Activated CD8-positive, alpha-beta memory T cell treated with anti-CD3 and anti-CD28 coated beads, Interleukin-2, amount 10 ng/mL, durations not matched to agents 7 days and 5 days (primary cell): ENCODE measurements around the gene SNRPA1. TPM values are rescaled to one million over a fixed set of nuclear protein-coding genes. Genes with fewer than 3 reads are reported as not detected.
A peak's percentile ranks its signal among the peaks of the same experiment; 100 is the strongest.
"Not testable (repeated sequence)": the region's sequence is repeated elsewhere in the genome, so short reads cannot be mapped to it uniquely, and the experiment has no call there.

Experiments used
- ATAC-seq: fragments of 150-1000 bp; cut with Tn5 transposase; one replicate; pipeline ENCODE4 v1.10.0; 2021; ENCODE audit warnings: moderate library complexity
- CTCF ChIA-PET: fragments of 350-600 bp; sonication (Branson Sonifier 250); formaldehyde crosslinking; loops from one replicate; lab custom pipeline; 2021; ENCODE audit warnings: antibody characterized with exemption; lab: Charles Lee
- DNase-seq: peaks from one replicate; pipeline ENCODE4 v3.0.0-alpha.2; 2020
- H3K27ac Mint-ChIP-seq: one replicate; pipeline ENCODE4 v1.8.0; 2021; ENCODE audit warnings: mild to moderate bottlenecking, mixed read lengths
- H3K27me3 Mint-ChIP-seq: one replicate; pipeline ENCODE4 v1.8.0; 2021; ENCODE audit warnings: mixed read lengths
- H3K36me3 Mint-ChIP-seq: one replicate; pipeline ENCODE4 v1.8.0; 2021; ENCODE audit warnings: mild to moderate bottlenecking, mixed read lengths
- H3K4me1 Mint-ChIP-seq: one replicate; pipeline ENCODE4 v1.8.0; 2021; ENCODE audit warnings: mixed read lengths
- H3K4me3 Mint-ChIP-seq: one replicate; pipeline ENCODE4 v1.8.0; 2021; ENCODE audit warnings: mild to moderate bottlenecking, moderate library complexity, mixed read lengths
- H3K9me3 Mint-ChIP-seq: one replicate; pipeline ENCODE4 v1.8.0; 2022; ENCODE audit warnings: low read depth, mixed read lengths
- total RNA-seq, 2 experiments: library from RNA; stranded (reverse); gene quantifications; one replicate each; pipeline ENCODE4 v1.2.3, GENCODE V29; 2021

The SNRPA1 gene
- total RNA-seq, 2 experiments from 2014 or later, result 132 to 151 TPM

- CTCF ChIA-PET, result interaction anchor here (1.0 to 7.4 kb wide), 6 partner anchors 9 to 339 kb away, joined by 3 to 40 read pairs (median 4); partner anchors contain the start of gene SNRPA1
- Mint-ChIP-seq H3K27me3 (no peaks in the 10 kb centered on the region), H3K27ac (no peak overlapping the region), H3K9me3 (no peaks in the 10 kb centered on the region), H3K36me3 (no peaks in the 10 kb centered on the region), H3K4me3 (no peak overlapping the region), H3K4me1 (no peaks in the 10 kb centered on the region)
- DNase-seq (no peak), ATAC-seq (no peak)
These were observed 8.4 kb upstream of the SNRPA1 start for GRCh38 chr15:101303408-101303807.

- H3K27me3 Mint-ChIP-seq, result no peaks in the 10 kb centered on the region
- peaks cover 21% of the 10 kb centered on the region for H3K36me3 Mint-ChIP-seq
- H3K4me1 Mint-ChIP-seq, result peaks cover 31% of the 10 kb centered on the region
- no peak for DNase-seq
- H3K27ac Mint-ChIP-seq, result no peak overlapping the region
- CTCF ChIA-PET, result interaction anchor here (0.6 to 7.4 kb wide), 11 partner anchors 8 to 357 kb away, joined by 3 to 40 read pairs (median 4); no protein-coding TSS in a partner anchor
- no peak for ATAC-seq
- H3K4me3 Mint-ChIP-seq, result peak overlapping the region; percentile 95
- H3K9me3 Mint-ChIP-seq, result no peaks in the 10 kb centered on the region
These were observed 1.7 kb upstream of the SNRPA1 start for GRCh38 chr15:101296418-101297405.

- Mint-ChIP-seq H3K27me3 (no peaks in the 10 kb centered on the region), H3K9me3 (no peaks in the 10 kb centered on the region), H3K4me3 (peak overlapping the region; percentile 95), H3K36me3 (peaks cover 25% of the 10 kb centered on the region), H3K4me1 (peaks cover 37% of the 10 kb centered on the region), H3K27ac (peak overlapping the region; percentile 94)
- DNase-seq (no peak), ATAC-seq (no peak)
- CTCF ChIA-PET, result interaction anchor here (0.8 to 3.9 kb wide), 11 partner anchors 11 to 359 kb away, joined by 3 to 19 read pairs (median 4); no protein-coding TSS in a partner anchor
These were observed 636 bp upstream of the SNRPA1 start for GRCh38 chr15:101295607-101296161.

GRCh38 chr15:101293122-101293521 is 1.9 kb downstream of the SNRPA1 start:
- CTCF ChIA-PET, result interaction anchor here (1.0 to 3.9 kb wide), 9 partner anchors 7 to 357 kb away, joined by 3 to 19 read pairs (median 9); no protein-coding TSS in a partner anchor
- ATAC-seq, result no peak
- H3K27ac Mint-ChIP-seq, result peak overlapping the region; percentile 94

GRCh38 chr15:101288905-101289513 is 6.0 kb downstream of the SNRPA1 start:
- peaks cover 73% of the 10 kb centered on the region for H3K36me3 Mint-ChIP-seq
- no peaks in the 10 kb centered on the region for H3K27me3 Mint-ChIP-seq
- H3K4me1 Mint-ChIP-seq, result peaks cover 61% of the 10 kb centered on the region
- H3K9me3 Mint-ChIP-seq, result no peaks in the 10 kb centered on the region
- CTCF ChIA-PET, result interaction anchor here (0.8 to 6.2 kb wide), 25 partner anchors 9 to 674 kb away, joined by 3 to 44 read pairs (median 5); partner anchors contain the start of genes CHSY1 and TM2D3
- peak overlapping the region; percentile 70 for H3K27ac Mint-ChIP-seq
- DNase-seq (no peak), ATAC-seq (peak; percentile 52)
- no peak overlapping the region for H3K4me3 Mint-ChIP-seq

More at GRCh38 chr15:101293122-101293521, 1.9 kb downstream of the SNRPA1 start:
- DNase-seq, result no peak
- peak overlapping the region; percentile 95 for H3K4me3 Mint-ChIP-seq
- no peaks in the 10 kb centered on the region for H3K27me3 Mint-ChIP-seq
- peaks cover 43% of the 10 kb centered on the region for H3K36me3 Mint-ChIP-seq
- no peaks in the 10 kb centered on the region for H3K9me3 Mint-ChIP-seq
- H3K4me1 Mint-ChIP-seq, result peaks cover 56% of the 10 kb centered on the region

- not testable (repeated sequence) for DNase-seq, ATAC-seq, H3K27me3 Mint-ChIP-seq, H3K4me3 Mint-ChIP-seq, H3K9me3 Mint-ChIP-seq
- Mint-ChIP-seq H3K36me3 (peaks cover 73% of the 10 kb centered on the region), H3K4me1 (peaks cover 51% of the 10 kb centered on the region), H3K27ac (peak overlapping the region; percentile 41)
- CTCF ChIA-PET, result interaction anchor here (0.7 to 6.2 kb wide), 10 partner anchors 9 to 364 kb away, joined by 3 to 44 read pairs (median 11); no protein-coding TSS in a partner anchor
These were observed 7.7 kb downstream of the SNRPA1 start for GRCh38 chr15:101287342-101287741.

GRCh38 chr15:101286471-101287114 is 8.5 kb downstream of the SNRPA1 start:
- no peak for ATAC-seq
- Mint-ChIP-seq H3K27ac (peak overlapping the region; percentile 62), H3K4me1 (peaks cover 44% of the 10 kb centered on the region), H3K36me3 (peaks cover 71% of the 10 kb centered on the region), H3K9me3 (no peaks in the 10 kb centered on the region), H3K4me3 (no peak overlapping the region), H3K27me3 (no peaks in the 10 kb centered on the region)
- DNase-seq, result no peak
- CTCF ChIA-PET, result interaction anchor here (0.9 to 6.2 kb wide), 9 partner anchors 8 to 355 kb away, joined by 3 to 44 read pairs (median 4); partner anchors contain the start of gene SNRPA1

GRCh38 chr15:101283931-101284330 is 11.1 kb downstream of the SNRPA1 start:
- CTCF ChIA-PET, result interaction anchor here (1.0 to 2.8 kb wide), 3 partner anchors 10 to 275 kb away, joined by 3 to 9 read pairs (median 5); partner anchors contain the start of gene SNRPA1
- DNase-seq (no peak), ATAC-seq (no peak)
- Mint-ChIP-seq H3K4me1 (peaks cover 26% of the 10 kb centered on the region), H3K27me3 (no peaks in the 10 kb centered on the region), H3K9me3 (no peaks in the 10 kb centered on the region), H3K4me3 (no peak overlapping the region), H3K27ac (no peak overlapping the region), H3K36me3 (peaks cover 69% of the 10 kb centered on the region)

GRCh38 chr15:101280007-101280406 is 15.0 kb downstream of the SNRPA1 start:
- Mint-ChIP-seq H3K27me3 (no peaks in the 10 kb centered on the region), H3K4me1 (peaks cover 22% of the 10 kb centered on the region), H3K4me3 (no peak overlapping the region), H3K9me3 (no peaks in the 10 kb centered on the region), H3K36me3 (peaks cover 44% of the 10 kb centered on the region), H3K27ac (no peak overlapping the region)
- DNase-seq (no peak), ATAC-seq (no peak)
- CTCF ChIA-PET, result interaction anchor here (1.5 kb wide), 1 partner anchor 20 kb away, joined by 3 read pairs; no protein-coding TSS in a partner anchor

- Mint-ChIP-seq H3K4me3 (peak overlapping the region; percentile 100), H3K27ac (peak overlapping the region; percentile 25), H3K36me3 (peaks cover 49% of the 10 kb centered on the region), H3K27me3 (no peaks in the 10 kb centered on the region), H3K9me3 (no peaks in the 10 kb centered on the region), H3K4me1 (peaks cover 30% of the 10 kb centered on the region)
- no peak for DNase-seq
- ATAC-seq, result no peak
- CTCF ChIA-PET, result interaction anchor here (1.1 to 1.8 kb wide), 2 partner anchors 10 to 14 kb away, joined by 3 to 17 read pairs; no protein-coding TSS in a partner anchor
These were observed 17.0 kb downstream of the SNRPA1 start for GRCh38 chr15:101277943-101278564.

GRCh38 chr15:101277038-101277822 is 17.8 kb downstream of the SNRPA1 start, which contains the start of gene SELENOS:
SELENOS (minus strand) TSS chr15:101277485; CDS start chr15:101277417, 68 bp downstream.
- ATAC-seq (peak; percentile 93), DNase-seq (peak; percentile 88)
- Mint-ChIP-seq H3K27ac (peak within 1 kb of the TSS; percentile 99), H3K27me3 (no peaks in the 10 kb centered on the region), H3K9me3 (no peaks in the 10 kb centered on the region), H3K4me1 (peaks cover 30% of the 10 kb centered on the region), H3K4me3 (peak within 1 kb of the TSS; percentile 100), H3K36me3 (peaks cover 50% of the 10 kb centered on the region)
- CTCF ChIA-PET, result interaction anchor here (1.1 to 4.5 kb wide), 9 partner anchors 11 to 363 kb away, joined by 3 to 41 read pairs (median 13); partner anchors contain the start of gene SNRPA1
